ENCODE measurements around the gene SHISA3.
"Not testable (repeated sequence)": the region's sequence is repeated elsewhere in the genome, so short reads cannot be mapped to it uniquely, and the experiment has no call there.

SHISA3 gene

DNA sequence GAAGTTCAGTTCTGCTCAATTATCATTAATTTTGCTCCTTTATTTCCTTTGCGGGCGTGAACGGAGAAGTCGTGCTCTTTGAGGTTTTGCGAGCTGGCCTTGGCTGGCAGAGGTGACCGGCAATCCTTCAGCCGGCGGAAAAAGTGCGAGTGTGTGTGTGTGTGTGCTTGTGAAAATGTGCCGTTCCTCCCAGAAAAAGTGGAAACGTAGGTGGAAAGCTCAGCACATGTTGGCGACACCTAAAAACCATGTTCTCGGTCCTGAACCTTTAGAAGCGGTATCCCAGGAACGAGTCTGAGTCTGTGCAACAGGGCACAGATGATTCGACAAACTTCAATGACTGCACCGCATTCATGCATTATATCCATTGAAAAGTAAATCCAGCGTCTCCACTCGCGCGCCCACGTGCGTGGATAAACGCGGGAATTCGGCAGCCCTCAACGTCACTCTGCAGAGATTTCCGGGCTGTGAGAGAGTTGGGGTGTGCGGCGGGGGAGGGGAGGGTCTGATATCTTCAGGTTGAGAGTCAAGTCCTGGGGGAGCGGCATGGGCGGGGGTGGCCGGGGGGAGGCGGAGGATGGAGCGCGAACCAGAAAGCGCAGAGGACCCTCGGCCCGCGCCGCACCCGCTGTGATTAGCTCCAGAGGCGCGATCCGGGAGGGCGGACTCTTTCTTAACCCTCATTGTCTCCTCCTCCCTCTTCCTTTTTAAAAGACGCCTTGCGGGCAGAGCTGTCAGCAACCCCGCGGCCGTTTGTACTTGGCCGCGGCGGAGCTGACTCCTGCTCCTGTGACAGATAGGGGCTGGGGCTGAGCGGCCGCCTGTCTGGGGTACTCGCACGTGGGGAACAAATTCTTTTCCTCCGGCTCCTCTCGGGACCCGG lies at the start of gene SHISA3:
TSS of gene SHISA3 (plus strand) at position 737 of the 883 bp plus-strand sequence. CDS start 569 bp downstream, outside the sequence.
- peak; percentile 72 for FAIRE-seq

GRCh38 chr4:42348247-42348646 lies 49.0 kb upstream of the SHISA3 start:
- FAIRE-seq = no peak

DNA sequence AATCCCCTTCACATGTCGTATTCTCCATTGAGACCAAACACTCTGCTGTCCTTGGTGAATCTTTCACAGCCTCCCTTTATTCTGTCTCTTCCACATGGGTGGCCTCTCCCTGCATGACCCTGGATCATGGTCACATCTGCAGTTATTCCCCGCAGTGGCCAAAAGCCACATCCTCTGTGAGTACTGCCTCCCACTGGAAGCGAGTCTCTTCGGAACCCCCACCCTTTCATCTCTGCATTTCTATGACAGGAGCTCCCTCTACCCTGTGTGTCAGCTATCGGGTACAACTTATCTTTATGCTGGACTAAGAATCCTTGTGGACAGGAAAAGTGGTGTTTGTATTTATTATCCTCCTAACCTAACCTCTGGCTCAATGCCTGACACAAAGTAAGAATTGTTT lies 48.6 kb upstream of the SHISA3 start:
- FAIRE-seq = no peak

GRCh38 chr4:42350611-42351182 lies 46.6 kb upstream of the SHISA3 start:
- no peak for FAIRE-seq

DNA sequence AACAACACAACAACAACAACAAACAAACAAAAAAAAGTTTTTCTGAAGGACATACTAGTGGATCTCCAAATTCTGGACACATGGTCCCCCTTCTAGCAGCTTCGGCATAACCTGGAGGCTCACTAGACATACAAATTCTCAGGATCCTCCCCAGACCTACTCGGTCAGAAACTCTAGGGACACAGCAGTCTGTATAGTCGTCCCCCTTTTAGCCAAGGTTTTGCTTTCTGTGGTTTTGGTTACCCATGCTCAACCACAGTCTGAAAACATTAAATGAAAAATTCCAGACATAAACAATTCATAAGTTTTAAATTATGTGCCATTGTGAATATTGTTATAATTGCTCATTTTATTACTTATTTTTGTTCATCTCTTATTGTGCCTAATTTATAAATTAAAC lies 45.2 kb upstream of the SHISA3 start:
- no peak for FAIRE-seq

GRCh38 chr4:42357325-42357724 lies 40.0 kb upstream of the SHISA3 start:
- FAIRE-seq = no peak

DNA sequence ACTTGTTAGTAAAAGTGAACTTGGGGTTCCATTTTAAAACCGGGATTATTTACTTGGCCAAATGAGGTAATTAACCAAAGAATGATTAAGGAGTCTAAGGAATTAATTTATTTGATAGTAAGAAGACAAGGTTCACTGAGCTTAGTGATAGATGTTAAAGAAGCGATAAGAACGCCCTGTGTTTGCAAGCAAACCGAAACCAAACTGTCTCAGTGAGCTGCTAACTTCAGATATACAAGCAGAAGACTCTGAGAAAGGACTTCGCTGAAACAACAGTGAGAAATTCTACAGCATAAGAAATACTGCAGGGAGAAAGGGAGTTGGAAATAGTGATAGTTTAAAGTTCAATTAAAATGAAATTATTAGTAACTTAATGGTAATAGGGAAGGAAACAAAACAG lies 37.6 kb upstream of the SHISA3 start:
- FAIRE-seq = no peak

GRCh38 chr4:42360256-42360669 lies 37.0 kb upstream of the SHISA3 start:
- no peak for FAIRE-seq

GRCh38 chr4:42361456-42361855 lies 35.8 kb upstream of the SHISA3 start:
- no peak for FAIRE-seq

- FAIRE-seq = no peak
These were observed 34.7 kb upstream of the SHISA3 start for GRCh38 chr4:42362591-42362990.

GRCh38 chr4:42363614-42364013 lies 33.7 kb upstream of the SHISA3 start:
- FAIRE-seq = no peak

DNA sequence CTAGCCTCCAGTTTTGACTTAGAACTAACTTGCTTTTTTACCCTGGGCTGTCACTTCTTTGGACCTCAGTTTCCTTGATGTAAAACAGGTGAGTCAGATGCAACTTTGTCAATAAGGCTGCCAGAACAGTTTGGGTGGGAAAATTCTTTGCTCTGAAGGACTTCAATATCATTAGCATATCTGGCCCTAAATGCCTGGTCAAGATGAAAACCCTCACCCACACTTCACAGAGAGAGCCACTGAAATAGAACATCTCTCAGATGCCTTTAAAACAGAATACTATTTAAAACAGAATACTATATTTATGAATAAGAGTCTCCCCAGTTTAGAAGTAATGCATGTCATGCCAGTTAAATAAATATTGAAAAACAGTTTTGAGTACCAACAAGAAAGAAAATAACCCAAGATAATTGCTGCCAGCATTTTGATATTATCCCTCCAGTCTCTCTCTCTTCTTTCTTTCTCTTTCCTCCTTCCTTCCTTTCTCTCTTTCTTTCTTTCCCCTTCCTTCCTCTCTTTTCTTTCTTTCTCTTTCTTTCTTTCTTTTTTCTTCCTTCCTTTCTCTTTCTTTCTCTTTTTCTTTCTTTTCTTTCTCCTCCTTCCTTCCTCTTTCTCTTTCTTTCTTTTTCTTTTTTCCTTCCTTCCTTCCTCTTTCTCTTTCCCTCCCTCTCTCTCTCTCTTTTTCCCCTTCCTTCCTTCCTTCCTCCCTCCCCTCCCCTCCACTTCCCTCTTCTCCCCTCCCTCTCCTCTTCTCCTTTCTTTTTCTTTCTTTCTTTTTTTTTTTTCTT lies 32.8 kb upstream of the SHISA3 start:
- no peak for FAIRE-seq

GRCh38 chr4:42366959-42367358 lies 30.3 kb upstream of the SHISA3 start:
- no peak for FAIRE-seq

- no peak for FAIRE-seq
These were observed 27.8 kb upstream of the SHISA3 start for GRCh38 chr4:42369489-42369888.

GRCh38 chr4:42371305-42372252 lies 25.7 kb upstream of the SHISA3 start:
- FAIRE-seq = peak; percentile 85

- not testable (repeated sequence) for FAIRE-seq
These were observed 25.0 kb upstream of the SHISA3 start for GRCh38 chr4:42372303-42372702.

DNA sequence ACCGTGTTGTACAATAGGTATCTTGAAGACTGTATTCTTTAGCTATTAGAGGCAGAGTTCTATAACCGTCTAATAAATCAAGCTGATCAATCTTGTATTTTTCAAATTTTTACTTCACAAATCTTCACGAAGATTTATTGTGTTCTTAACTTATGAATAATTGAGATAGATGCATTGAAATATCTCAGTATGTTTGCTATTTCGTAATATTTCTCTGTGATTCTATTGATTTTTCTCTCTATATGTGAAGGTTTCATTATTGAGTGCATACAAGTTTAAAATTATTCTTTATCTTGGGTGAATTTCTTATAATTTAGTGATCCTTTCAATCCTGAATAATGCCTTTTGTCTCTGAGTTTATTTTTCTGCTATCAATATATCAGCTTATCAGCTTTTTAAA lies 19.8 kb upstream of the SHISA3 start:
- no peak for FAIRE-seq

- FAIRE-seq = no peak
These were observed 15.6 kb upstream of the SHISA3 start for GRCh38 chr4:42381666-42382065.

- no peak for FAIRE-seq
These were observed 11.8 kb upstream of the SHISA3 start for GRCh38 chr4:42385516-42385915.

DNA sequence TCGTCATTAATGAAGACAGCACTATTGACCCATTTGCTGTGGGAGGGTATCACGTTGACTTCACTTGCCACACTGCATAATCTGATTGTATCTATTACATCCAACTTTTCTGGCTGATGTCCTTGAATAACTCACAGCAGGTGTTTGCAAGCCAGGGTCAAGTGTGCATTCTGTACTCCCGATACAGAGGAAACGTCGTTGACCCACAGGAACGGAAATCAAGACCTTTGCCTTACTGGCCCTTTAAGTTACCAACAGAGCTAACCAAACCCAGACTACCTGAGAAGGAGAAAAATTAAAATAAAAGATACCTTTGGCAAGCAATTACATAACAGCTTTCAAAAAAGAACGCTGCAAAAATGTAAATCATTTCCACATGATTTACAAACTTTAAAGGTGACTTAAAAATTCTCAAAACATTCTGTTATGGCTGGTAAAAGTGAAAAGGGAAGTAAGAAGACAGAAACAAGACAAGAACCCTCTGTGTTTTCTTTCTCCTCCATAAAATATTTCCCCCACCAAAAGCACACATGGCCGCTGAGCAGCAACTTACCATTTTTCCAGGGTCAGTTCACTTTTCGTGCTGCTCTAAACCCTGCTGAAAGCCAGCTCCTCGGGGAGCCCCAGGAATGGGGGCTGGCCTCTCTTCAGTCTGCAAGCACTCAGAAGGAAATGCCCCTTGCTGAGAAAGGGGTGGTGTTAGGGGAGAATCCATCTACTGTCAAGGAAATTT lies 6.5 kb upstream of the SHISA3 start:
- no peak for FAIRE-seq

DNA sequence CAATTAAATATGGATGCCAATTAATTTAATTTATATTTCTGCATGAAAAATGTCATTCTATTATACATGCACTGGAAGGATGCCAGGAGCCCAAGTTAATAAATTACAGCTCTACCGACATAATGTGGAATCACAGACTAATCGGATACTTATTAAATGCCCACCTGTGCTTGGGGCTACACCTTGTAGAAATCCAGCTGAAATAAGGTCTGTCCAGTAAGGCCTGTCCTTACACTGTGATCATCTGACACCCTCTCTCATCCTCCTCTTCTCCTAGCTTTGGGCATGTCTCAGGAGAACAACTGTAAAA lies 6.0 kb upstream of the SHISA3 start:
- FAIRE-seq = no peak

DNA sequence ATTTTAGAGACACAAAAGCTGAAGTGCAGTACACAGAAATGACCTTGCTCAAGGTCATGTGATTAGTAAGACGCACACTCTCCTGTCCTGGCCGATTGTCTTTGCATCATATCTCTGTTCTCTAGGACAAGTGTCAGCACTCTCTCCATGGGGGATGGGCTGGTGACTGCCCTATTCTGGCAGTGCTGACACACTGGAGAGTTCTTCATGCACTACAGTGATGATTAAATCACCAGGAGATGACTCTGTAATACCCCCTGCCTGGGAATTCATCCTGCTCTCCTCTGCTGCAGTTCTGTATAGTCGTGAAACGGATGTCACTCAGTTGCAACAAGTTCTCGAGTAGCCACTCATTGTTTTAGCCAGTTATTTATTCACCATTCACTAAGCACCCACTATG lies 5.3 kb upstream of the SHISA3 start:
- FAIRE-seq = no peak

Data from G401.6 (cell line).